OCI-LY1 (cell line): Measurements from ENCODE around the gene CTNNA2.

ENCODE experiments used
- CTCF ChIP-seq: fragments of 200-600 bp; sonication (generic), shearing (Covaris generic); IDR thresholded peaks from 2 replicates; pipeline ENCODE4 v1.5.1; 2017; ENCODE audit warnings: mild to moderate bottlenecking, antibody characterized with exemption, low read length, moderate library complexity, mixed read lengths
- EZH2 ChIP-seq: fragments of 200-600 bp; sonication (generic), shearing (Covaris generic); IDR thresholded peaks from 2 replicates; pipeline ENCODE4 v1.8.0; 2017; ENCODE audit warnings: borderline replicate concordance, mixed run types, mild to moderate bottlenecking, antibody characterized with exemption, low read length, moderate library complexity, mixed read lengths

- TF ChIP-seq CTCF (no peak), EZH2 (no peak)
These were observed 348.2 kb downstream of the CTNNA2 start for GRCh38 chr2:79861059-79861374.
